Thyroid gland (tissue), 4 donors: Measurements from ENCODE around the gene SOX4. TPM values are rescaled to one million over a fixed set of nuclear protein-coding genes. Genes with fewer than 3 reads are reported as not detected.

Experiments
- DNase-seq, 2 donors: peaks; one replicate each; pipeline ENCODE4 v3.0.0-alpha.2; 2019
- H3K27ac ChIP-seq, 3 donors: fragments of 200-600 bp; sonication (generic); 1 replicate in 2 of 3; 2 replicates in 1 of 3; pipeline ENCODE4 v1.5.1; 2016 to 2019; ENCODE audit warnings: mild to moderate bottlenecking in 1 of 3, moderate library complexity in 1 of 3
- H3K27me3 ChIP-seq: fragments of 200-600 bp; sonication (generic); one replicate; pipeline ENCODE4 v1.5.1; 2019
- H3K36me3 ChIP-seq, 2 donors: fragments of 200-600 bp; sonication (generic); one replicate each; pipeline ENCODE4 v1.5.1; 2016 to 2019
- H3K4me1 ChIP-seq, 2 donors: fragments of 200-600 bp; sonication (generic); one replicate each; pipeline ENCODE4 v1.5.1; 2017 to 2019
- H3K4me3 ChIP-seq, 3 donors: fragments of 200-600 bp; sonication (generic); replicated peaks in 1 of 3; 1 replicate in 2 of 3; 2 replicates in 1 of 3; pipeline ENCODE4 v1.5.1; 2016; ENCODE audit warnings: mild to moderate bottlenecking in 1 of 3
- H3K9me3 ChIP-seq: fragments of 200-600 bp; sonication (generic); one replicate; pipeline ENCODE4 v1.5.1; 2017
- POLR2A ChIP-seq, 2 donors: fragments of 450-650 bp; IDR thresholded peaks; one replicate each; pipeline ENCODE4 v1.6.1; 2017; ENCODE audit warnings: antibody characterized with exemption in 2 of 2, mild to moderate bottlenecking in 2 of 2, moderate library complexity in 1 of 2
- WGBS, 2 donors: methylation state at CpG; one replicate each; pipeline ENCODE4 v1.1.5; 2017; 5-methylcytosine and 5-hydroxymethylcytosine counted together
- intact Hi-C: fragments of 100-400 bp; cut with DNase I; formaldehyde crosslinking; loops from one replicate; pipeline ENCODE4 v1.15.1; 2023
- total RNA-seq, 4 donors: library from RNA; depleted of rRNA; stranded (reverse); fragments of >200 nt; gene quantifications; one replicate each; pipeline ENCODE4 v1.2.3, GENCODE V29; 2016
- TF ChIP-seq, protein P1 (sequence below), 6 experiments: fragments of 200-600 bp in 3 of 6; fragments of 450-650 bp in 3 of 6; sonication (generic) in 3 of 6; IDR thresholded peaks; one replicate each; pipeline ENCODE4 v1.5.1; 2016 to 2019; ENCODE audit warnings: antibody characterized with exemption in 6 of 6, mild to moderate bottlenecking in 2 of 6, inconsistent platforms in 1 of 6, moderate library complexity in 1 of 6

Gene SOX4
- total RNA-seq, 4 donors from 2014 or later = 10.8 to 20.7 (median 14.7) TPM

DNA sequence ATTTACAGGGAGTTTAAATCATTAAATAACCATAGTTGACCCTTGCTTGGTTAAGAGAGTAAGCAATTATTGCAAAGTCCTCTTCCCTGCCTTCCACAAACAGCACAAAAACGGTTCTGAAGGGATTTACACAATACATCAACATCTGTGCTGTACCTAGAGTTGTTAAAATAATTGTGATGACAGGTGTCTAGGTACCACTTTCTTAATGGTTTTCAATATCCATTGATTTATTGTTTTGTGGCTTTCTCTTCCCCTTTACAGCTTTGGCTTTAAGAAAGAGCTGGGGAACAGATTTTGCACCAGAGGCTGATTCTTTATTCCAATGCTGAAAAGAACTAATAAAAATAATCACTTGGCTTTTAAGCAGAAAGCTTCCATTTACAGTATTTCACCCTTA lies 598 bp upstream of the SOX4 start:
- no peaks in the 10 kb centered on the region for H3K36me3 ChIP-seq
- H3K4me3 ChIP-seq = peak overlapping the region in 1 of 3 donors; percentile 11
- H3K9me3 ChIP-seq = no peaks in the 10 kb centered on the region
- 0 to 10% methylated on average over 1 of the region's 1 CpG for WGBS, 2 donors
- no peak for TF ChIP-seq POLR2A (IDR thresholded peaks at IDR 0.05)
- TF ChIP-seq, protein P1, sequence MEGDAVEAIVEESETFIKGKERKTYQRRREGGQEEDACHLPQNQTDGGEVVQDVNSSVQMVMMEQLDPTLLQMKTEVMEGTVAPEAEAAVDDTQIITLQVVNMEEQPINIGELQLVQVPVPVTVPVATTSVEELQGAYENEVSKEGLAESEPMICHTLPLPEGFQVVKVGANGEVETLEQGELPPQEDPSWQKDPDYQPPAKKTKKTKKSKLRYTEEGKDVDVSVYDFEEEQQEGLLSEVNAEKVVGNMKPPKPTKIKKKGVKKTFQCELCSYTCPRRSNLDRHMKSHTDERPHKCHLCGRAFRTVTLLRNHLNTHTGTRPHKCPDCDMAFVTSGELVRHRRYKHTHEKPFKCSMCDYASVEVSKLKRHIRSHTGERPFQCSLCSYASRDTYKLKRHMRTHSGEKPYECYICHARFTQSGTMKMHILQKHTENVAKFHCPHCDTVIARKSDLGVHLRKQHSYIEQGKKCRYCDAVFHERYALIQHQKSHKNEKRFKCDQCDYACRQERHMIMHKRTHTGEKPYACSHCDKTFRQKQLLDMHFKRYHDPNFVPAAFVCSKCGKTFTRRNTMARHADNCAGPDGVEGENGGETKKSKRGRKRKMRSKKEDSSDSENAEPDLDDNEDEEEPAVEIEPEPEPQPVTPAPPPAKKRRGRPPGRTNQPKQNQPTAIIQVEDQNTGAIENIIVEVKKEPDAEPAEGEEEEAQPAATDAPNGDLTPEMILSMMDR (IDR thresholded peaks at IDR 0.05) = no peak
- intact Hi-C loops = loop anchor here (10.0 kb wide), 1 partner anchor 552 kb away; no protein-coding TSS in a partner anchor
- peak overlapping the region in 1 of 3 donors; percentile 43 for H3K27ac ChIP-seq
- peaks cover 0 to 5% of the 10 kb centered on the region in 2 donors for H3K4me1 ChIP-seq
- no peak for DNase-seq
- no peaks in the 10 kb centered on the region for H3K27me3 ChIP-seq

DNA sequence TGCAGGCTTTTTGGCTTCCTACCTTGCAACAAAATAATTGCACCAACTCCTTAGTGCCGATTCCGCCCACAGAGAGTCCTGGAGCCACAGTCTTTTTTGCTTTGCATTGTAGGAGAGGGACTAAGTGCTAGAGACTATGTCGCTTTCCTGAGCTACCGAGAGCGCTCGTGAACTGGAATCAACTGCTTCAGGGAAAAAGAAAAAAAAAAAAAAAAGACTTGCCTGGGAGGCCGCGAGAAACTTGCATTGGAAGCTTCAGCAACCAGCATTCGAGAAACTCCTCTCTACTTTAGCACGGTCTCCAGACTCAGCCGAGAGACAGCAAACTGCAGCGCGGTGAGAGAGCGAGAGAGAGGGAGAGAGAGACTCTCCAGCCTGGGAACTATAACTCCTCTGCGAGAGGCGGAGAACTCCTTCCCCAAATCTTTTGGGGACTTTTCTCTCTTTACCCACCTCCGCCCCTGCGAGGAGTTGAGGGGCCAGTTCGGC lies 420 bp downstream of the SOX4 start:
- TF ChIP-seq, protein P1 (IDR thresholded peaks at IDR 0.05) = no peak
- no peak for TF ChIP-seq POLR2A (IDR thresholded peaks at IDR 0.05)
- no peaks in the 10 kb centered on the region for H3K27me3 ChIP-seq
- DNase-seq = peak; percentile 64
- 0% methylated on average over 17 to 18 of the region's 19 CpGs for WGBS, 2 donors
- no peaks in the 10 kb centered on the region for H3K36me3 ChIP-seq
- intact Hi-C loops = loop anchor here (10.0 kb wide), 1 partner anchor 551 kb away; no protein-coding TSS in a partner anchor
- H3K4me1 ChIP-seq = peaks cover 4 to 13% of the 10 kb centered on the region in 2 donors
- H3K9me3 ChIP-seq = no peaks in the 10 kb centered on the region
- peak overlapping the region; percentile 94 to 97 (median 96) for H3K27ac ChIP-seq
- H3K4me3 ChIP-seq = peak overlapping the region; percentile 24 to 83 (median 62)

DNA sequence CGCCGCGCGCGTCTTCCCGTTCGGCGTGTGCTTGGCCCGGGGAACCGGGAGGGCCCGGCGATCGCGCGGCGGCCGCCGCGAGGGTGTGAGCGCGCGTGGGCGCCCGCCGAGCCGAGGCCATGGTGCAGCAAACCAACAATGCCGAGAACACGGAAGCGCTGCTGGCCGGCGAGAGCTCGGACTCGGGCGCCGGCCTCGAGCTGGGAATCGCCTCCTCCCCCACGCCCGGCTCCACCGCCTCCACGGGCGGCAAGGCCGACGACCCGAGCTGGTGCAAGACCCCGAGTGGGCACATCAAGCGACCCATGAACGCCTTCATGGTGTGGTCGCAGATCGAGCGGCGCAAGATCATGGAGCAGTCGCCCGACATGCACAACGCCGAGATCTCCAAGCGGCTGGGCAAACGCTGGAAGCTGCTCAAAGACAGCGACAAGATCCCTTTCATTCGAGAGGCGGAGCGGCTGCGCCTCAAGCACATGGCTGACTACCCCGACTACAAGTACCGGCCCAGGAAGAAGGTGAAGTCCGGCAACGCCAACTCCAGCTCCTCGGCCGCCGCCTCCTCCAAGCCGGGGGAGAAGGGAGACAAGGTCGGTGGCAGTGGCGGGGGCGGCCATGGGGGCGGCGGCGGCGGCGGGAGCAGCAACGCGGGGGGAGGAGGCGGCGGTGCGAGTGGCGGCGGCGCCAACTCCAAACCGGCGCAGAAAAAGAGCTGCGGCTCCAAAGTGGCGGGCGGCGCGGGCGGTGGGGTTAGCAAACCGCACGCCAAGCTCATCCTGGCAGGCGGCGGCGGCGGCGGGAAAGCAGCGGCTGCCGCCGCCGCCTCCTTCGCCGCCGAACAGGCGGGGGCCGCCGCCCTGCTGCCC lies 1.1 kb downstream of the SOX4 start:
- WGBS, 2 donors = 1% methylated on average over 45 of the region's 112 CpGs; no CpG with 5 or more reads in 1 of the 2 donors
- intact Hi-C loops = loop anchor here (10.0 kb wide), 1 partner anchor 550 kb away; no protein-coding TSS in a partner anchor
- H3K27ac ChIP-seq = peak overlapping the region; percentile 94 to 97 (median 96)

DNA sequence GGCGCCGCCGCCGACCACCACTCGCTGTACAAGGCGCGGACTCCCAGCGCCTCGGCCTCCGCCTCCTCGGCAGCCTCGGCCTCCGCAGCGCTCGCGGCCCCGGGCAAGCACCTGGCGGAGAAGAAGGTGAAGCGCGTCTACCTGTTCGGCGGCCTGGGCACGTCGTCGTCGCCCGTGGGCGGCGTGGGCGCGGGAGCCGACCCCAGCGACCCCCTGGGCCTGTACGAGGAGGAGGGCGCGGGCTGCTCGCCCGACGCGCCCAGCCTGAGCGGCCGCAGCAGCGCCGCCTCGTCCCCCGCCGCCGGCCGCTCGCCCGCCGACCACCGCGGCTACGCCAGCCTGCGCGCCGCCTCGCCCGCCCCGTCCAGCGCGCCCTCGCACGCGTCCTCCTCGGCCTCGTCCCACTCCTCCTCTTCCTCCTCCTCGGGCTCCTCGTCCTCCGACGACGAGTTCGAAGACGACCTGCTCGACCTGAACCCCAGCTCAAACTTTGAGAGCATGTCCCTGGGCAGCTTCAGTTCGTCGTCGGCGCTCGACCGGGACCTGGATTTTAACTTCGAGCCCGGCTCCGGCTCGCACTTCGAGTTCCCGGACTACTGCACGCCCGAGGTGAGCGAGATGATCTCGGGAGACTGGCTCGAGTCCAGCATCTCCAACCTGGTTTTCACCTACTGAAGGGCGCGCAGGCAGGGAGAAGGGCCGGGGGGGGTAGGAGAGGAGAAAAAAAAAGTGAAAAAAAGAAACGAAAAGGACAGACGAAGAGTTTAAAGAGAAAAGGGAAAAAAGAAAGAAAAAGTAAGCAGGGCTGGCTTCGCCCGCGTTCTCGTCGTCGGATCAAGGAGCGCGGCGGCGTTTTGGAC lies 2.0 kb downstream of the SOX4 start:
- Histone ChIP-seq H3K9me3 (no peaks in the 10 kb centered on the region), H3K36me3 (no peaks in the 10 kb centered on the region), H3K4me1 (peaks cover 7 to 11% of the 10 kb centered on the region in 2 donors), H3K27ac (peak overlapping the region; percentile 94 to 97 (median 96)), H3K4me3 (peak overlapping the region; percentile 24 to 83 (median 62)), H3K27me3 (no peaks in the 10 kb centered on the region)
- intact Hi-C loops = loop anchor here (10.0 kb wide), 1 partner anchor 549 kb away; no protein-coding TSS in a partner anchor
- TF ChIP-seq, protein P1 (IDR thresholded peaks at IDR 0.05) = peak in 2 of 6 experiments; percentile 23 to 33
- TF ChIP-seq POLR2A (IDR thresholded peaks at IDR 0.05) = no peak
- peak; percentile 68 to 70 for DNase-seq
- 1 to 3% methylated on average over 31 to 39 of the region's 108 CpGs for WGBS, 2 donors

More for the DNA sequence above, 1.1 kb downstream of the SOX4 start:
- Histone ChIP-seq H3K4me1 (peaks cover 7 to 12% of the 10 kb centered on the region in 2 donors), H3K9me3 (no peaks in the 10 kb centered on the region), H3K4me3 (peak overlapping the region; percentile 24 to 83 (median 62)), H3K27me3 (no peaks in the 10 kb centered on the region), H3K36me3 (no peaks in the 10 kb centered on the region)
- peak; percentile 74 to 76 for DNase-seq
- TF ChIP-seq POLR2A (IDR thresholded peaks at IDR 0.05) = peak in 1 of 2 donors; percentile 54
- TF ChIP-seq, protein P1 (IDR thresholded peaks at IDR 0.05) = no peak
